Measurements from ENCODE around the gene PRRT2.

Gene PRRT2

GRCh38 chr16:29835926-29836325, 23.9 kb downstream of the PRRT2 start:
- no peak for DNase-seq

- DNase-seq: no peak
These were observed 24.6 kb downstream of the PRRT2 start for GRCh38 chr16:29836623-29837022.

- DNase-seq: no peak
These were observed 25.8 kb downstream of the PRRT2 start for GRCh38 chr16:29837841-29838240.

- DNase-seq: no peak
These were observed 27.8 kb downstream of the PRRT2 start for GRCh38 chr16:29839822-29840221.

- DNase-seq: no peak
These were observed 28.2 kb downstream of the PRRT2 start for GRCh38 chr16:29840240-29840639.

GRCh38 chr16:29841631-29842030, 29.6 kb downstream of the PRRT2 start:
- DNase-seq: no peak

GRCh38 chr16:29842732-29843346, 30.8 kb downstream of the PRRT2 start:
- DNase-seq: no peak

- DNase-seq: no peak
These were observed 31.9 kb downstream of the PRRT2 start for GRCh38 chr16:29843931-29844330.

- no peak for DNase-seq
These were observed 32.8 kb downstream of the PRRT2 start for GRCh38 chr16:29844575-29845331.

GRCh38 chr16:29845656-29846055, 33.7 kb downstream of the PRRT2 start:
- DNase-seq: no peak

GRCh38 chr16:29848420-29849297, 36.7 kb downstream of the PRRT2 start:
- peak; percentile 86 to 90 for DNase-seq

- DNase-seq: no peak
These were observed 37.5 kb downstream of the PRRT2 start for GRCh38 chr16:29849505-29849904.

GRCh38 chr16:29850998-29851397, 39.0 kb downstream of the PRRT2 start:
- DNase-seq: no peak

GRCh38 chr16:29852654-29853053, 40.7 kb downstream of the PRRT2 start:
- no peak for DNase-seq

- no peak for DNase-seq
These were observed 42.6 kb downstream of the PRRT2 start for GRCh38 chr16:29854520-29855100.

GRCh38 chr16:29857133-29857760, 45.3 kb downstream of the PRRT2 start:
- no peak for DNase-seq

GRCh38 chr16:29858149-29858849, 46.3 kb downstream of the PRRT2 start:
- no peak for DNase-seq

GRCh38 chr16:29858974-29859373, 47.0 kb downstream of the PRRT2 start:
- no peak for DNase-seq

GRCh38 chr16:29860218-29860617, 48.2 kb downstream of the PRRT2 start:
- DNase-seq: no peak

- peak in 1 of 2 donors; percentile 28 for DNase-seq
These were observed 50.4 kb downstream of the PRRT2 start for GRCh38 chr16:29862383-29862883.

- DNase-seq: peak; percentile 91 to 92
These were observed 51.1 kb downstream of the PRRT2 start, which contains the start of gene CDIPT for GRCh38 chr16:29862884-29863668. Gene CDIPT, minus strand, starts transcription at chr16:29863226. Its CDS starts 369 bp downstream, at chr16:29862857.
